Dedifferentiated amniotic fluid mesenchymal stem cell (primary cell): Measurements from ENCODE around the gene KIAA0408.

Experiments
- DNase-seq: peaks from one replicate; pipeline ENCODE4 v3.0.0-alpha.2; 2016; ENCODE audit errors: extremely low spot score

KIAA0408 gene

GRCh38 chr6:127459231-127459641, at the start of gene KIAA0408:
Gene KIAA0408 (minus strand): TSS chr6:127459389. CDS start chr6:127453981, 5,408 bp downstream.
- peak; percentile 31 for DNase-seq

- DNase-seq, result no peak
These were observed 47.7 kb upstream of the KIAA0408 start for GRCh38 chr6:127506894-127507293.

GRCh38 chr6:127503022-127503421, 43.8 kb upstream of the KIAA0408 start:
- no peak for DNase-seq

DNA sequence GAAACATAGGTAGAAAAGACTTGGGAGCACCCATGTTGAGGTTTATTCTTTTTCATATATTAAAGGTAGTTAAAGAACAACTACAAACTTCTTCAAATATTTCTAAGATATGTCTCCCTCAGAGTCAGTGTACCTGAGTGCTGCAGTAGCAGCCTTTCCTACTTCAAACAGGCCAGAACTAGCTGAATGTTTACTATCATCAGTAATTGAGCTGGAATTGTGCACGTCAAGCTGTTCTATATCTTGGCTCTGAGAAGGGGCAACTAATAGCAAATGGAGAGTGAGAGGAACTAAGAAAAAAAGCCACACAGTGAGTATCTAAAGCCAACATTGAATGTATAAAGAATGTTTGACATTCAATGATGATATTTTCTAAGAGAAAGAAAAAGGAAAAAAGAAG, 38.2 kb upstream of the KIAA0408 start:
- DNase-seq, result no peak

- DNase-seq, result no peak
These were observed 37.3 kb upstream of the KIAA0408 start for GRCh38 chr6:127496471-127496870.

DNA sequence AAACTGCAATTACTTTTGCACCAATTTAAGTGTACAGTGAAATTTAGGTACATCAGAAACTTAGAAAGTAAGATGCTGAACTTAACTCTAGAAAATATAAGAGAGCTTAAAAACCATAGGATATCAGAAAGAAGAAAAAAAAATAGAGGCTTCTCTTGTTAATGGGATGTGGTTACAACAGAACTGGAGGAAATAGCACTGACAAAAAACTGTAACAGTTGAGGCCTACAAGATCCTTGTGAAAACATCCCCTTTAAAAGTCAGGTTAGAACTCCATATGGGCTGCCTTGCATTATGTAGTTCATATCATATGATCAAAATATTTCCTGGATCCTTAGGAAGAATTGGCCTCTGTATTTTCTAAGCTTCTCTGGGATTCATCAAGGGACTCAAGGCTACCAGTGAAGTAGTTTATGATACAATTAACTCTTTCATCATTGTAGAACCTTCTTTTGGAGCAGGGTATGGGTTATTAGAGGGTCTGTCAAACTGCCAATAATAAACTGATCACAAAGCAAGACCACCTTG, 35.1 kb upstream of the KIAA0408 start:
- DNase-seq, result no peak

GRCh38 chr6:127489248-127489647, 30.1 kb upstream of the KIAA0408 start:
- DNase-seq, result no peak

- no peak for DNase-seq
These were observed 27.7 kb upstream of the KIAA0408 start for GRCh38 chr6:127486934-127487333.

DNA sequence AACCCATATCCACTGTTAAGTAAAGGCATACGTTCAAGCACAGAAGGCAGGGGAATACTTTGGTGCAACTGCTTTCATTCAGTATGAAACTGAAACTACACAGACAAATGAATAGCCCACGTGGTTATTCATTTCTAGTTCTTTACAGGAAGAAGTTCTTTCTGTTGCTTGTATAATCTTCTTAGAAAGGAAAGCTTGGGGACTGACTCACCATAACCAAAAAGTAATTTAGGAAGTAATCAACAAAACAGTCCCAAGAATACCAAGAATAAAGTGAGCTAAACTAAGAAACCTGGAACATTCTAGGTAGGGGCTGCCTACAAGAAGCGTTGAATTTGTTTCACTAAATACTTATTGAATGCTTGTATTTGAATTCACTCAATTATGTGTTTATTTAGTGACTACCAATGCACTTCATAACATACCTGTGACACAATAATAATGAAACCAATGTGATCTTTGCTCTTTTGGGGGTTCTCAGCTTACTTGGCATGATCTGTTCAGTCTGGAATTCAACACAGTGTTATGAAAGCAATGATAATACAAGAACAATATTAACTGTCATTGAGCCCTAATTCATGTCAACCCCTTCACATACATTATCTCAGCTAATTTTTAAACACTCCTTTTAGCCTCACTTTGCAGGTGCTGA, 25.1 kb upstream of the KIAA0408 start:
- peak; percentile 65 for DNase-seq

DNA sequence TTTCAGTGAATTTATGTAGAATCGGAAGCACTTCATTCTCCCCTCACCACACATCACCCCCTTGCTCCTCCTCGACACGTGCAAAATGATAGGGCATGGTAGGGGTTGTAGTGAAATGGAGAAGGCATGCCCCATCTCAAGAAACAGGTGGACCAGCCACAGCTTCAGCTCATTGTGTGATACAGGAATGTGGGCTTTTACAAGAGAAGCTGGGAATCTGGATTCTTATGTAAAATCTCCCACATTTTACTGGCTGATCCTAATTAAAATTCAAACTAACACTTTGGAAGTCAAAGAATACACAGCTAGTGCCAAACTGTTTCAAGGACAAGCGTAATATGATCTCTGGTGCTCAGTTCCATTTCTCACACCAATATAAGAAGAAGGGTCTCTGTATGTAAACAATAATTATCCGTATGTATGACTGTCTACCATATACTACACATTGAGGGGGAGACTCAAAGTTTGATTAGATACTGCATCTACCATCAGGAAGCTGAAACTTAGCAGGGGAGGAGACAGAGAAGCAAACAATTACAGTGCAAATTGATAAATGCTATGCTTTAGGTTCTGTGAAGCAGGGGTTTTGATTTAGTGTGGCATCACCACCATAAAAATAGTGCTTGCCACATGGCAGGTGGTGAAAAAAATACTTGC, 24.3 kb upstream of the KIAA0408 start:
- no peak for DNase-seq

- DNase-seq, result no peak
These were observed 23.1 kb upstream of the KIAA0408 start for GRCh38 chr6:127482325-127482724.

- no peak for DNase-seq
These were observed 22.4 kb upstream of the KIAA0408 start for GRCh38 chr6:127481628-127482027.

DNA sequence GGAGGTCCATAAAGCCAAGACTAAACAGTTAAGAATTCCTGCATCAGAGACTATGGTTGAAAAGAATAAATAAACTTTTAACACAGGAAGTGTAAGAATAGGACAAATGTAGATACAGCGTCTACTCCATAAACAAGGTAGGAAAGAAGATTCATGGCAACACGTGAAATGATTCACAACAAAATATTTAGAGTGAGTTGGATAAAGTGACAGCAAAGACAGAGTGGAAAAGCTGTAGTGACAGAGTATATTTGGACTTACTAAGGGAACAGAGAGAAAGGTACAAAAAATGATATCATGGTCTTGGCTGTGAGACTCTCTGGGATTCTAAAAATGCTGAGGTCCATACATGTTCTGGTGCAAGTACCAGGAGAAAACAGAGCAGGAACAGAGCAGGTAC, 21.9 kb upstream of the KIAA0408 start:
- DNase-seq, result no peak

- no peak for DNase-seq
These were observed 18.5 kb upstream of the KIAA0408 start for GRCh38 chr6:127477658-127478057.

DNA sequence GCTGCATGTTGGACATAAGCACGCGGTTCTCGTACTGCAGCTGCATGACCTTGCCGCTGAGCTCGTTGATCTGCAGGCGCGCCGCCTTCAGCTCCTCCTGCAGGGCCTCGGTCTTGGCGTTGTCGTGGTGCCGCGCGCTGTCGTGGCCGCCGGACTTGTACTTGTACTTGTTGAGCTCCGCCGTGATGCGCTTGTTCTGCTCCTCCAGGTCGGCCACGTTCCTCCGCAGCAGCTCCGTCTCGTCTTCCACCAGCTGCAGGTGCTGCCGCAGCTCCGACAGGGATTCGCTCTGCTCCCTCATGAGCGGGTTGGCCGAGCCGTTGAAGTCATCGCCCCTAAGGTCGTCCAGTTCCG, 16.6 kb upstream of the KIAA0408 start:
- DNase-seq, result no peak

DNA sequence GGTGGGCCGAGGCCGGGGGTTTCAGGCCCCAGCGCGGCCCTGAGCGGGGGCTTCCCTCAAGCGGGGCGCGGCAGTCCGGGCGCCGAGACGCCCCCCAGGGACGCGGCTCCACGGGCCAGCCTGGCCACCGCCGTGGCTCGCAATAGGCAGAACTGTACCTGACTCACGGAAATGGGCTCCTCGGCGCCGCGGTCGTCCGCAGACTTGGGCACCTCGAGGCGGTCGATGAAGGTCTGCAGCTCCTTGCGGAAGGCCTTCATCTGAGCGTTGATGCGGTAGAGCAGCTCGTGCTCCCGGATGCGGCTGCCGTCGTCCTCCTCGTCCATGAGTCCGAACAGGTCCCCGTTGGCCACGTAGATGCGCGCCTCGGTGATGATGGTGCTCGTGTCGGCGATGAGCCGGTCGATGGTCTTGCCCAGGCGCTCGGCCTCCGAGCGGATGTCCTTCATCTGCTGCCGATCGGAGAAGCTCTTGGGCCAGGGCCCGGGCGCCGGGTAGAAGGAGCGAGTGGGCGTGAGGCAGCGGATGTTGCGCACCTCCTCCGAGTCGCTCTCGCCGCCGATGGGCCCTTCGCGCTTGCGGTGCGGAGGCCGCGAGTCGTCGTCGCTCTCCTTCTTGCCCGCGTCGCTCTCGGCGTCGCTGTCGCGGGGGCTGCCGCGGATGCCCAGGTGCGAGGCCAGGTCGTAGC, 16.1 kb upstream of the KIAA0408 start:
- DNase-seq, result no peak

GRCh38 chr6:127471379-127472255, 12.4 kb upstream of the KIAA0408 start:
- peak; percentile 26 for DNase-seq

DNA sequence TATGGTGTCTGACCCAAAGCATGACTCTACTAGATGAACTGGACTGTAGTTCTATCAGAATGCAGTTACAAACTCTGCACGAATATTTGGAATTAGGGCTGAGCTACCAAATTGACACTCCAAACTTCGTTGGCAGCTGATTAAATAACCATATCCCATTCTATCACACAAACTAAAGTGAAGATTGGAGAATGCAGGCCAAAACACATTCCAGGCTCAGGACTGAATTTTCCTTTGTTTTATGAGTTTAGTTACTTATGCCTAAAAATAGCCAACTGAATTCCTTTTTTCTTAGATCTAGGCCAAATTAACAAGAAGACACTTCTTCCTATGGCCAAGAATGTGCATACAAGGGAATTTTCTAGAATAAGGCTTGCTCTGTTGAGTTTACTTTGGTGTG, 9.7 kb upstream of the KIAA0408 start:
- no peak for DNase-seq

GRCh38 chr6:127466416-127466815, 7.2 kb upstream of the KIAA0408 start:
- no peak for DNase-seq

- peak; percentile 81 for DNase-seq
These were observed 5.8 kb upstream of the KIAA0408 start for GRCh38 chr6:127464881-127465459.

DNA sequence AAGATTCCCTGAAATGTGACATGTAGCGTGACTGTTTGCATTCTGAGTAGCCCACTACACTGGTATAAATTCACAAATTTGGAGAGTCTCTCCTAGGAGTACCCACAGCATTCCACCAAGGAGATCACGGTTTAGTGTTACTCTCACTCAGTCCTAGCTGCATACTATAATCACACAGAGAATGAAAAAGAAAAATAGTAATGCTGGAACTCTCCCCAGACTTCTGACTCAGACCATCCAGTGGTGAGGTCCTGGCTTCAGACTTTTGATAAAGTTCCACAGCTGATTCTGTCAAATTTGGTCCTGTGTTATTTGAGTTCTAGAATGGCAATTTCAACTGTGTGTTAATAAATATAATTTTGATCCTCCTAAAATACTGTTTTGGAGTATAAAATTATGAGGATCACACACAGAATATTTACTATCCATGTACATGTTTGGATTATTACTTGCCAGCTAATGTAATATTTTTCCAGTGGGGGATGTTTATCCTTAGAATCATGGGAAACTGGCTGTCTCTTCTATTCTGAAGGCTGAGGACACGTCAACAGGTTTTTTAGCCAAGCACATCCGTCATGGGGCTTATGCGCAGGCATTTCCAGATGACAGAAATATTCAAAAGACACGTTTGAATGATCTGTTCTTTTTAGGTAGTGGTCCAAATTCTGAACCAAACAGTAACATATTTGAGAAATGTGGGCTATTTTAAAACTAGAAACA, 5.1 kb upstream of the KIAA0408 start:
- DNase-seq, result peak; percentile 91
